Ecto neural progenitor cell (in vitro differentiated cells): Measurements from ENCODE around the gene TENT4A.

Experiments
- DNase-seq: peaks from one replicate; pipeline ENCODE4 v3.0.0-alpha.2; 2018; ENCODE audit warnings: low spot score

TENT4A gene

GRCh38 chr5:6805841-6806240 is 92.6 kb downstream of the TENT4A start:
- DNase-seq = no peak
